Upper lobe of left lung (tissue), 6 donors: ENCODE measurements around the gene ANKRD63. TPM values are rescaled to one million over a fixed set of nuclear protein-coding genes. Genes with fewer than 3 reads are reported as not detected.

ENCODE experiments used
- ATAC-seq, 2 donors: fragments of 200-7000 bp; cut with Tn5 transposase; one replicate each; pipeline ENCODE4 v1.9.1; 2022; ENCODE audit warnings: mild to moderate bottlenecking in 2 of 2, moderate library complexity in 2 of 2; ENCODE audit not compliant: low FRiP score in 2 of 2
- DNase-seq, 2 donors: peaks; one replicate each; pipeline ENCODE4 v3.0.0-alpha.2; 2019 to 2020
- H3K27ac ChIP-seq, 4 donors: fragments of 200-600 bp; sonication (generic); one replicate each; pipeline ENCODE4 v1.5.1; 2016 to 2019
- H3K27me3 ChIP-seq, 4 donors: fragments of 200-600 bp; sonication (generic); one replicate each; pipeline ENCODE4 v1.5.1; 2017 to 2019
- H3K36me3 ChIP-seq, 4 donors: fragments of 200-600 bp; sonication (generic); one replicate each; pipeline ENCODE4 v1.5.1; 2016 to 2019
- H3K4me1 ChIP-seq, 4 donors: fragments of 200-600 bp; sonication (generic); one replicate each; pipeline ENCODE4 v1.5.1; 2018 to 2019
- H3K4me3 ChIP-seq, 4 donors: fragments of 200-600 bp; sonication (generic); one replicate each; pipeline ENCODE4 v1.5.1; 2017 to 2019; ENCODE audit warnings: mild to moderate bottlenecking in 2 of 4, moderate library complexity in 1 of 4
- H3K9me3 ChIP-seq, 4 donors: fragments of 200-600 bp; sonication (generic); one replicate each; pipeline ENCODE4 v1.5.1; 2018 to 2019
- EP300 ChIP-seq, 4 donors: sonication (generic); formaldehyde crosslinking; IDR thresholded peaks; one replicate each; pipeline ENCODE4 v1.5.1; 2017; ENCODE audit warnings: antibody characterized with exemption in 4 of 4, control low read depth in 2 of 4
- POLR2A ChIP-seq, 4 donors: fragments of 450-650 bp; IDR thresholded peaks; one replicate each; pipeline ENCODE4 v1.5.1; 2016 to 2017; ENCODE audit warnings: antibody characterized with exemption in 4 of 4, mild to moderate bottlenecking in 2 of 4
- POLR2AphosphoS5 ChIP-seq, 2 donors: sonication (generic); formaldehyde crosslinking; IDR thresholded peaks; one replicate each; pipeline ENCODE4 v1.5.1; 2017; ENCODE audit warnings: antibody characterized with exemption in 2 of 2
- WGBS, 2 donors: methylation state at CpG; one replicate each; pipeline ENCODE4 v1.1.5; 2017 to 2018; 5-methylcytosine and 5-hydroxymethylcytosine counted together
- total RNA-seq, 6 donors: library from RNA; depleted of rRNA in 4 of 6; stranded (reverse); fragments of >200 nt in 4 of 6; gene quantifications; one replicate each; pipeline versions ENCODE4 v1.1.0 to v1.2.1, GENCODE V29; 2016 to 2021
- TF ChIP-seq, protein P1 (sequence below), 6 experiments: fragments of 450-650 bp in 4 of 6; fragments of 200-600 bp in 2 of 6; sonication (generic) in 2 of 6; IDR thresholded peaks; one replicate each; pipeline ENCODE4 v1.5.1; 2016 to 2019; ENCODE audit warnings: antibody characterized with exemption in 6 of 6
- donor health status: DM: no; HTN: no; CAD: no; lungs with moderate emphysema.
- donor health status: DM: no; HTN: yes; CAD: no; lungs with severe emphysema.

The ANKRD63 gene
- total RNA-seq, 6 donors from 2014 or later: 5.2 TPM; not detected in 5

DNA sequence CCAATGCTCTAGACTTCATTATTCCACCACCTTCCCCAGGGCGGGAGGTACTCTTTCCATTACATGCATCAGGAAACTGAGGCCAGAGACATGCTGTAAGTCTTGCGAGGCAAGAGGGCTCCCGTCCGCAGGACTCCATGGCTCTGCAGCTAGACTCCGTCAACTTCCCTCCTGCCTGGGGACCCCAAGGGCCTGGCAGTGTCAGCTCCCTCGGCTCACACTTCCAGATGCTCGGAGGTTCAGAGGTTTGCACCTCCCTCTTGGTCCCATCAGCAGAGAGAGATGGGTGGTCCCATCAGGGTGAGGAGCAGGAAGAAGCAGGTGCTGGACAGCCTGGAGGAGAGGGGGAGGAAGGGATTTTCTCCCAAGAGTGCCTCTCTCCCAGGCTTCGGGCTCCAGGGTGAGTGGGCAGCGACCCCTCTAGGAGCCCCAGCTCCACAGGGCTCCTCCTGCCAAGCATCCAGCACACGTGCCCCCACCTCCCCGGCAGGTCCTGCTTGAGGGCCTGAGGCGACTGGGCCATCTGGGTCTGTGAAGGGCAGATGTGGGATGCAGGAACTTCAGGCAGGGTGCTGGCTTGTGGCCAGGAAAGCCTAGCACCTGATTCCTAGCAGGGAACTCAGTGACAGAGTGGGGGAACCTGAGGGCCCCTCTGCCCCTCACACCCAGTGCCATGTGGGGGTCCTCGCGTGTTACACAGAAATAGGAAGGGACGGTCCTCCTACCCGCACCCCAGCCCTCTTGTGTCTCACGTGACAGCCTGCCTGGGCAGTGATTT lies 34.7 kb downstream of the ANKRD63 start:
- no peak overlapping the region for H3K4me3 ChIP-seq
- ATAC-seq (no peak), DNase-seq (peak in 1 of 2 donors; percentile 15)
- peaks cover 11 to 24% (median 17%) of the 10 kb centered on the region in 4 donors for H3K4me1 ChIP-seq
- TF ChIP-seq POLR2AphosphoS5 (IDR thresholded peaks at IDR 0.05) (no peak), EP300 (IDR thresholded peaks at IDR 0.05) (no peak), POLR2A (IDR thresholded peaks at IDR 0.05) (no peak)
- TF ChIP-seq, protein P1, sequence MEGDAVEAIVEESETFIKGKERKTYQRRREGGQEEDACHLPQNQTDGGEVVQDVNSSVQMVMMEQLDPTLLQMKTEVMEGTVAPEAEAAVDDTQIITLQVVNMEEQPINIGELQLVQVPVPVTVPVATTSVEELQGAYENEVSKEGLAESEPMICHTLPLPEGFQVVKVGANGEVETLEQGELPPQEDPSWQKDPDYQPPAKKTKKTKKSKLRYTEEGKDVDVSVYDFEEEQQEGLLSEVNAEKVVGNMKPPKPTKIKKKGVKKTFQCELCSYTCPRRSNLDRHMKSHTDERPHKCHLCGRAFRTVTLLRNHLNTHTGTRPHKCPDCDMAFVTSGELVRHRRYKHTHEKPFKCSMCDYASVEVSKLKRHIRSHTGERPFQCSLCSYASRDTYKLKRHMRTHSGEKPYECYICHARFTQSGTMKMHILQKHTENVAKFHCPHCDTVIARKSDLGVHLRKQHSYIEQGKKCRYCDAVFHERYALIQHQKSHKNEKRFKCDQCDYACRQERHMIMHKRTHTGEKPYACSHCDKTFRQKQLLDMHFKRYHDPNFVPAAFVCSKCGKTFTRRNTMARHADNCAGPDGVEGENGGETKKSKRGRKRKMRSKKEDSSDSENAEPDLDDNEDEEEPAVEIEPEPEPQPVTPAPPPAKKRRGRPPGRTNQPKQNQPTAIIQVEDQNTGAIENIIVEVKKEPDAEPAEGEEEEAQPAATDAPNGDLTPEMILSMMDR (IDR thresholded peaks at IDR 0.05): no peak
- H3K9me3 ChIP-seq: no peaks in the 10 kb centered on the region
- H3K36me3 ChIP-seq: no peaks in the 10 kb centered on the region
- peaks cover 0 to 11% (median 0%) of the 10 kb centered on the region in 4 donors for H3K27me3 ChIP-seq
- WGBS, 2 donors: 91 to 95% methylated on average over 14 to 17 of the region's 17 CpGs
- H3K27ac ChIP-seq: no peak overlapping the region

DNA sequence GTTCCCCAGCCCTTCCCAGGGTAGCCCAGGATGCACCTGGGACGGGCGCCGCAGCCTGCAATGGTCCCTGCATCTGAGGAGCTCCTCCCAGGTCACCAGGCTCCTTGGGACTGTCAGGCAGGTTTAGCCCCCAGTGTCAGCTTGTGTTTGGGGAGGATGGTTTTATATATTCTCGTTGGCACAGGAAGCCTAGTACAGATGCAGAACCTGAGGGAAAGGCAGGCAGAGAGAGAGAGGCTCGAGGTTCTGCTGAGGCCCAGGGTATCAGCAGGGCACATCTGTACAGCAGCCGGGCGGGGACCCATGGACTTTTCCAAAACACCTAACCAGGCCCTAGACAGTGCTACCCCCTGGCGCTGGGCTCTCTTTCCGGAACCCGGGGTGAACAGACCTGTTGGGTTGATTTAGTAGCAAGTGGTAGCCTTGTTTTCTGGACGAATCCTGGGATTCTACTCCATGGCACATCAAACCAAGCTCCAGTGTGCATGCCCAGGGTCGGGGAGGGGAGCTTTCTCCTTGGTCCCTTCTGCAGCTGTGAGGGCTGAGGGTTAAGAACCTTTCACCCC lies 35.4 kb downstream of the ANKRD63 start:
- H3K36me3 ChIP-seq: no peaks in the 10 kb centered on the region
- ATAC-seq (no peak), DNase-seq (peak in 1 of 2 donors; percentile 16)
- no peak overlapping the region for H3K4me3 ChIP-seq
- H3K27me3 ChIP-seq: peaks cover 0 to 4% (median 0%) of the 10 kb centered on the region in 4 donors
- TF ChIP-seq EP300 (IDR thresholded peaks at IDR 0.05) (no peak), POLR2AphosphoS5 (IDR thresholded peaks at IDR 0.05) (no peak), POLR2A (IDR thresholded peaks at IDR 0.05) (no peak)
- TF ChIP-seq, protein P1 (IDR thresholded peaks at IDR 0.05): no peak
- H3K27ac ChIP-seq: no peak overlapping the region
- H3K4me1 ChIP-seq: peaks cover 4 to 17% (median 10%) of the 10 kb centered on the region in 4 donors
- H3K9me3 ChIP-seq: no peaks in the 10 kb centered on the region
- WGBS, 2 donors: 82 to 87% methylated on average over 12 of the region's 12 CpGs

DNA sequence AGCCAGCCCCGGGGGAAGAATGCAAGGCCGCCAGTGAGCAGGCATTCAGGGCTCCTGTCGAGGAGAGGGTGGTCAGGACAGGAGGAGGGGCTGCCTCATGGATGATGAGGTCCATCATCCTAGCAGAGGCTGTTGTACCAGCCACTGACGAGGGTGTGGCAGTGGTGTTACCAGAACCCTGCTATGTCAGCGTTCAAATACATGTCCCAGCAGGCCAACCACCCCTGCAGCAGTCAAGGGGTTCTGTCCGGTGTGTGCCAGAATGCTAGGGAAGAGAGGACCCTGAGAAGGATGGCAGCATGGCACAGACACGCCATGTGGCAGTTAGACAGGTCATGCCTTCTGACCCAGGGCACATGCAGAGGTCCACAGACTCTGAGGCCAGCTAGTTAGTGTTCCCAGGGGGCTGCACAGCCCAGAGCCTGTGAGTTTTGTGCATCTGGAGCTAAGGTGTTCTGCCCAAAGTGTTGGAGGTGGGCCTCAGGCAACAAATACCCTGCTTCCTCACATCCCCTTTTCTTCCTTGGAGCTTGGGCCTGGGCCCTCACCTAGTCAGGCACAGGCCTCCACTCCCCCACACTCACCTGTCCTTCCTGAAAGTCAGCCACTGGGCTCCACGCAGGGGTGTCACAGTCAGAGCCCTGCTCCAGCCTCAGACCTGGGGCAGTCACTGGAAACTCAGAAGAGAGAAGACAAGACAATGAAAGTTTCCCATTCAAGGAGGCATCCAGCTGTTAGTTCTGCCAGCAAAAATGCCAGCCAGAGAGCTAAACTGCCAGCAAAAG lies 36.2 kb downstream of the ANKRD63 start:
- no peaks in the 10 kb centered on the region for H3K9me3 ChIP-seq
- ATAC-seq: no peak
- no peaks in the 10 kb centered on the region for H3K36me3 ChIP-seq
- TF ChIP-seq, protein P1 (IDR thresholded peaks at IDR 0.05): no peak
- TF ChIP-seq POLR2A (IDR thresholded peaks at IDR 0.05): no peak
- no peak for TF ChIP-seq POLR2AphosphoS5 (IDR thresholded peaks at IDR 0.05)
- DNase-seq: peak in 1 of 2 donors; percentile 6
- 90 to 93% methylated on average over 5 to 8 of the region's 8 CpGs for WGBS, 2 donors
- no peak overlapping the region for H3K27ac ChIP-seq
- no peak overlapping the region for H3K4me3 ChIP-seq
- H3K27me3 ChIP-seq: no peaks in the 10 kb centered on the region
- peaks cover 0 to 11% (median 5%) of the 10 kb centered on the region in 4 donors for H3K4me1 ChIP-seq

DNA sequence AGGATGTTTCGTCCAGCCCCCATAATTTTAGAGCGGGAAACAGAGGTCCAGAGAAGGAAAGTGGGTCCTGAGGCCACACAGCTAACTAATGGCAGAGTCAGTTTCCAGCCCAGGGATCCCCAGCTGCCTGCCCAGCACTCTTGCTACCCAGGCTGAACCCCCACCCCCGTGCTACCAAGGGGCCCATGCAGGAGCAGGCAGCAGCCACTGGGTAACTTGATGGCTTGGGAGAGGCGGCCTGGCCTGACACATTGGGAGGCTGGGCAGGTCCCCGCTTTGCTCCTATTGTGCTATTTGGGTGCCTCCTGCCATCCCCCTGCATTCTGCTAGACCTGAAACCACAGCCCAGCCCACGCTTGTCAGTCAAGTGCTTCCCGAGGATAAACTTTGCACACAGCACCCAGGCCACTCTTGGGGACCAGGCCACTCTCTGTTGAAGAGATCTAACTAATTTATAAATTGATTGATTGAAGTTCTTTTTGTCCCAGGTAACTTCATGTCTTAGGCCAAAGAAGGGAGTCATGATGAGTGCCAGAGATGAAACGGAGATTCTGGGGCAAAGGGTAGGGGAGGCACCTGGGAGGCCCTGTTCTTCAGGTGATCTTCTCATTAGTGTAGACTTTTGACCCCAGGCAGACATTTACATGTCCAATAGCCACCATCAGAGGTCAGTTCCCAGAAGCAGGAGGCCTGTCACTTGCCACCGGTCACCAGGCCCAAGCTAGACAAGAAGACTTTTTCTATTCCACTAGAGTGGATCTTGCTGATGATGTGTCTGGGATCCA lies 37.0 kb downstream of the ANKRD63 start:
- DNase-seq: peak in 1 of 2 donors; percentile 13
- TF ChIP-seq POLR2A (IDR thresholded peaks at IDR 0.05): no peak
- no peak for TF ChIP-seq EP300 (IDR thresholded peaks at IDR 0.05)
- TF ChIP-seq, protein P1 (IDR thresholded peaks at IDR 0.05): no peak
- TF ChIP-seq POLR2AphosphoS5 (IDR thresholded peaks at IDR 0.05): no peak

More for the DNA sequence above, 37.0 kb downstream of the ANKRD63 start:
- Histone ChIP-seq H3K4me1 (peaks cover 0 to 11% (median 5%) of the 10 kb centered on the region in 4 donors), H3K4me3 (no peak overlapping the region), H3K36me3 (no peaks in the 10 kb centered on the region), H3K27me3 (no peaks in the 10 kb centered on the region), H3K9me3 (no peaks in the 10 kb centered on the region), H3K27ac (peak overlapping the region in 2 of 4 donors; percentile 17 to 43)
- ATAC-seq: no peak
- 78 to 91% methylated on average over 6 to 9 of the region's 9 CpGs for WGBS, 2 donors
